Testis (tissue), 3 donors: ENCODE results near the gene C6orf15. TPM values are rescaled to one million over a fixed set of nuclear protein-coding genes. Genes with fewer than 3 reads are reported as not detected.

Experiments
- DNase-seq: peaks from one replicate; pipeline ENCODE4 v3.0.0-alpha.2; 2019
- H3K27ac ChIP-seq, 2 donors: fragments of 200-600 bp; sonication (generic); one replicate each; pipeline ENCODE4 v1.5.1; 2019
- H3K27me3 ChIP-seq: fragments of 200-600 bp; sonication (generic); one replicate; pipeline ENCODE4 v1.5.1; 2019
- H3K36me3 ChIP-seq: fragments of 200-600 bp; sonication (generic); one replicate; pipeline ENCODE4 v1.5.1; 2017; ENCODE audit warnings: low read depth; ENCODE audit errors: missing control alignments
- H3K4me1 ChIP-seq: fragments of 200-600 bp; sonication (generic); one replicate; pipeline ENCODE4 v1.5.1; 2019
- H3K4me3 ChIP-seq, 2 donors: fragments of 200-600 bp; sonication (generic); one replicate each; pipeline ENCODE4 v1.5.1; 2017 to 2019
- H3K9me3 ChIP-seq: fragments of 200-600 bp; sonication (generic); one replicate; pipeline ENCODE4 v1.5.1; 2017
- POLR2A ChIP-seq: fragments of 450-650 bp; IDR thresholded peaks from one replicate; pipeline ENCODE4 v1.6.1; 2017; ENCODE audit warnings: antibody characterized with exemption, mild to moderate bottlenecking, moderate library complexity
- WGBS, 2 donors: methylation state at CpG; one replicate each; pipeline ENCODE4 v1.1.5; 2018; 5-methylcytosine and 5-hydroxymethylcytosine counted together
- intact Hi-C: fragments of 100-400 bp; cut with DNase I; formaldehyde crosslinking; loops from one replicate; pipeline ENCODE4 v1.15.1; 2023; ENCODE audit warnings: low total_unique reads
- polyA plus RNA-seq: library from polyadenylated mRNA; stranded (reverse); fragments of 350-450 nt; fragmentation: Illumina TruSeq; extraction: RNeasy Lipid Tissue Mini Kit (QIAGEN cat#74804); gene quantifications from one replicate; pipeline ENCODE4 v1.2.3, GENCODE V29; 2014; ENCODE audit warnings: low read depth, low replicate concordance; ENCODE audit not compliant: insufficient read depth
- total RNA-seq, 2 donors: library from RNA; depleted of rRNA; stranded (reverse); fragments of >200 nt; gene quantifications; one replicate each; pipeline ENCODE4 v1.2.3, GENCODE V29; 2016
- TF ChIP-seq, protein P1 (sequence below), 3 experiments: fragments of 450-650 bp in 2 of 3; fragments of 200-600 bp in 1 of 3; sonication (generic) in 1 of 3; IDR thresholded peaks; one replicate each; pipeline ENCODE4 v1.5.1; 2016 to 2019; ENCODE audit warnings: antibody characterized with exemption in 3 of 3, mild to moderate bottlenecking in 2 of 3, moderate library complexity in 1 of 3

The C6orf15 gene
- total and polyA plus RNA-seq, 3 donors from 2014 or later: not detected

DNA sequence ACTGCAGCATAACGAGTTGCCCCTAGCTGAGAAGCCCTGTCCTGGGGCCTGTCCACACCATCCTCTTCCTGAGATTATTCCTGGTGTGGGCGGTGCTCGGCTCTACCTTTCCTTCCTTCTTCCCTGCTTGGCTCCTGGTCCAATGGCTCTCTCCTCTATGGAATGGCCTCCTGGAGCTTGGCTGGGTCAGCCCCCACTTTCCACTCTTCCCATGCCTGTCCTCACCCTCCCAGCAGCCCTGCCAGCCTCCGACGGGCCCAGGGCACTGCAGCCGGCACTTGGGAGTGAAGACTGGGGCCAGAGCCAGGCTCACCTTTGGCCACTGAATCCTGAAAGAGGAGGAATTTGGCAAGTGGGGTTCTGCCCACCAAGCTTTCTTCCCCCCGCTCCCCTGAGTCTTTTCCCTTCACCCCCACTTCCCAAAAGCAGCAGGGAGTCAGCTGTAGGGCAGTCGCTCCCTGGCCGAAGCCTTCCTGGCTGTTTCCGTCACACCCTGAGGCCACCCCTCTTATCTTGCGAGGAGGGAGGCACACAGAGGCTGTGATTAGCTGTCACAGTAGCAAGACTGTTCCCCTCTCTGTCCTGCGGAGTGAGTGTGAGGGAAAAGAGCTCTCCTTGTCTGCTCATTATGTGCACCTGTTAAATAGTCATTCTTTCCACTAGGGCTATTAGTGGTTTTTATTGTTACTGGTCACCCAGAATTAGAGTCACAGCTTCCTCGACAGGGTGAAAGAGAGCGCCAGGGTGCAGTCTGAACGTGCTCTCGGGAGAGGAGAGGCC is 14.2 kb upstream of the C6orf15 start:
- Histone ChIP-seq H3K4me3 (no peak overlapping the region), H3K36me3 (no peaks in the 10 kb centered on the region), H3K27me3 (no peaks in the 10 kb centered on the region), H3K27ac (no peak overlapping the region), H3K9me3 (no peaks in the 10 kb centered on the region), H3K4me1 (peaks cover 11% of the 10 kb centered on the region)
- intact Hi-C loops: no loop called here
- 71 to 73% methylated on average over 15 to 16 of the region's 16 CpGs for WGBS, 2 donors
- DNase-seq: peak; percentile 18
- TF ChIP-seq, protein P1, sequence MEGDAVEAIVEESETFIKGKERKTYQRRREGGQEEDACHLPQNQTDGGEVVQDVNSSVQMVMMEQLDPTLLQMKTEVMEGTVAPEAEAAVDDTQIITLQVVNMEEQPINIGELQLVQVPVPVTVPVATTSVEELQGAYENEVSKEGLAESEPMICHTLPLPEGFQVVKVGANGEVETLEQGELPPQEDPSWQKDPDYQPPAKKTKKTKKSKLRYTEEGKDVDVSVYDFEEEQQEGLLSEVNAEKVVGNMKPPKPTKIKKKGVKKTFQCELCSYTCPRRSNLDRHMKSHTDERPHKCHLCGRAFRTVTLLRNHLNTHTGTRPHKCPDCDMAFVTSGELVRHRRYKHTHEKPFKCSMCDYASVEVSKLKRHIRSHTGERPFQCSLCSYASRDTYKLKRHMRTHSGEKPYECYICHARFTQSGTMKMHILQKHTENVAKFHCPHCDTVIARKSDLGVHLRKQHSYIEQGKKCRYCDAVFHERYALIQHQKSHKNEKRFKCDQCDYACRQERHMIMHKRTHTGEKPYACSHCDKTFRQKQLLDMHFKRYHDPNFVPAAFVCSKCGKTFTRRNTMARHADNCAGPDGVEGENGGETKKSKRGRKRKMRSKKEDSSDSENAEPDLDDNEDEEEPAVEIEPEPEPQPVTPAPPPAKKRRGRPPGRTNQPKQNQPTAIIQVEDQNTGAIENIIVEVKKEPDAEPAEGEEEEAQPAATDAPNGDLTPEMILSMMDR (IDR thresholded peaks at IDR 0.05): no peak
- no peak for TF ChIP-seq POLR2A

GRCh38 chr6:31125586-31126363 is 13.4 kb upstream of the C6orf15 start:
- H3K4me3 ChIP-seq: no peak overlapping the region
- no peak overlapping the region for H3K27ac ChIP-seq
- H3K4me1 ChIP-seq: peaks cover 11% of the 10 kb centered on the region
- TF ChIP-seq, protein P1 (IDR thresholded peaks at IDR 0.05): no peak
- no peak for TF ChIP-seq POLR2A
- H3K36me3 ChIP-seq: no peaks in the 10 kb centered on the region
- intact Hi-C loops: no loop called here
- DNase-seq: no peak
- no peaks in the 10 kb centered on the region for H3K27me3 ChIP-seq
- WGBS, 2 donors: 78 to 81% methylated on average over 12 of the region's 12 CpGs
- no peaks in the 10 kb centered on the region for H3K9me3 ChIP-seq

DNA sequence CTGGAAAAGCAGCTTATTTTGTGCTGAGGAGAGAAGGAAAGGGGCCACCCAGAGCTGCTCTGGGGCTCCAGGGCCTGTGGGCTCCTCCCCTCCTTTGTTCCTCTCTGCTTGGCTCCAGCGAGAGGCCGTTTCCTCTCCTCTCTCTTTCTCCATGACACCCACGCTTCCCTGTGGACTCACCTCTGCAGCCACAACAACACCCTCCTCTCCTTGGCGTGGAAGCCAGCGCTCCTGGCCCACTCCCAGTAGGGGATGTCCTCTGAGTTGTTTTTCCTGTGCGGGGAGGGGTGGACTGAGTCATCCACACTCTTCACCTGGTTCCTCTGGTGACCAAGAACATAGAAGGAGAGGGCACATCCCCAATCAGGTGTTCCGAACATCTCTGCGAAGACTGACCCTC is 12.8 kb upstream of the C6orf15 start:
- no peak for TF ChIP-seq POLR2A
- TF ChIP-seq, protein P1 (IDR thresholded peaks at IDR 0.05): no peak
- Histone ChIP-seq H3K4me1 (peaks cover 11% of the 10 kb centered on the region), H3K4me3 (no peak overlapping the region), H3K9me3 (no peaks in the 10 kb centered on the region), H3K36me3 (no peaks in the 10 kb centered on the region), H3K27me3 (no peaks in the 10 kb centered on the region), H3K27ac (no peak overlapping the region)
- intact Hi-C loops: no loop called here
- no peak for DNase-seq
- WGBS, 2 donors: 54 to 59% methylated on average over 8 of the region's 8 CpGs

DNA sequence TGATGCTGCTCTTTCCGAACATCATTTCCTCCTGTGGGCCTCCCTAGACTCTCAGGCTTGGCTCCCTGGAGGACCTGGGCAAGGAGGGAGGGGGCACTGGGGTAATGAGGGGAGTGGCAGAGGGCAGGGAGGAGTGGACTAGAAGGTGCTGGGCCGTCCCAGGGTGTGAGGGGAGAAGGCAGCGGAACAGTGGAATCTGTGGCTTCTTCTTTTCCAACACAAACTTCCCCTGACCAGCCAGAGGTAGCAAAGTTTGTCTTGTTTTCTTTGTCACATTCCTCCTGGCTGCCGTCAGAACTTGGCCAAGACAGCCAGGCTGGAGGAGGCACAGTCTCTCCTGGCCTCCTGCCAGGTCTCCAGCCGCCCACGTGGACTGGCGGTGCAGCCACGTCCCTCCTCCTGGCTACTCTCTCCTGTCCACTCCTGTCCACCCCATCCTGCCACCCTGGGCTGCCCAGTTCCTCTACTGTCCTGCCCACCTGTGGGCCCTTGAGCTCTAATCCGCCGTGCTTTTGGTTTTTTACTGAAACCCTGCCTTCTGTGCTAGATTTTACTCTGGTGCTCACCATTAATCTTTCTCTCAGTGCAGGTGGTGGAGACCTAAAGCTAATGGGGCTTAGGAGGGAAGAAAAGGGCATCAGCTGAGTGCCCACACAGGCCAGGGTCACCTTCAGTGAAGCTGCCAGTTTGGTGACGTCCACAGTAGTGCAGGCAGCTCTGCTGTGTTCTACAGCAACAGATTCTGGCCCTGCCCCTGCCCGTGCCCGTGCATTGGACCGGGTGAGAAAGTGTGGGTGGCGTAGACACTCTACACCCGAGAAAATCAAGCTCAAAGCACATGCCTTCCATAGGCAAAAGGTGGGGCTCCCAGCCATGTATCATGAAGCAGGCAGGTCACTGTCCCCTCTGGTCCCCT is 10.7 kb upstream of the C6orf15 start:
- intact Hi-C loops: no loop called here
- H3K9me3 ChIP-seq: no peaks in the 10 kb centered on the region
- peak; percentile 85 for DNase-seq
- peaks cover 11% of the 10 kb centered on the region for H3K4me1 ChIP-seq
- H3K27me3 ChIP-seq: no peaks in the 10 kb centered on the region
- no peak overlapping the region for H3K4me3 ChIP-seq
- 36 to 42% methylated on average over 12 to 16 of the region's 16 CpGs for WGBS, 2 donors
- H3K36me3 ChIP-seq: no peaks in the 10 kb centered on the region
- no peak for TF ChIP-seq POLR2A
- TF ChIP-seq, protein P1 (IDR thresholded peaks at IDR 0.05): no peak
- H3K27ac ChIP-seq: peak overlapping the region in 1 of 2 donors; percentile 28
